H9 (cell line): ENCODE results near the gene CDK2AP2. TPM values are rescaled to one million over a fixed set of nuclear protein-coding genes. Genes with fewer than 3 reads are reported as not detected.

Experiments
- DNase-seq: peaks from one replicate; pipeline ENCODE4 v3.0.0-alpha.2; 2017
- H2AFZ ChIP-seq: one replicate; pipeline ENCODE4 v1.6.1; 2013; ENCODE audit warnings: mild to moderate bottlenecking, low read length, control low read depth, moderate library complexity
- H2AK5ac ChIP-seq: 2 replicates; pipeline ENCODE4 v1.6.1; 2013; ENCODE audit warnings: low read length, control low read depth, mixed read lengths; ENCODE audit not compliant: insufficient read length
- H2BK120ac ChIP-seq: one replicate; pipeline ENCODE4 v1.6.1; 2013; ENCODE audit warnings: low read depth, mild to moderate bottlenecking, low read length, control low read depth, inconsistent platforms; ENCODE audit not compliant: poor library complexity, severe bottlenecking
- H2BK12ac ChIP-seq: 2 replicates; pipeline ENCODE4 v1.6.1; 2013; ENCODE audit warnings: low read length, control low read depth, mixed read lengths, low read depth; ENCODE audit not compliant: insufficient read length
- H2BK15ac ChIP-seq: 2 replicates; pipeline ENCODE4 v1.6.1; 2013; ENCODE audit warnings: low read depth, low read length, control low read depth
- H2BK20ac ChIP-seq: one replicate; pipeline ENCODE4 v1.6.1; 2013; ENCODE audit warnings: low read depth, mild to moderate bottlenecking, low read length, control low read depth, inconsistent platforms; ENCODE audit not compliant: poor library complexity, severe bottlenecking
- H2BK5ac ChIP-seq: 2 replicates; pipeline ENCODE4 v1.6.1; 2013; ENCODE audit warnings: low read length, control low read depth, mixed read lengths; ENCODE audit not compliant: insufficient read length
- H3K14ac ChIP-seq: 2 replicates; pipeline ENCODE4 v1.6.1; 2013; ENCODE audit warnings: low read length, control low read depth; ENCODE audit not compliant: insufficient read depth
- H3K18ac ChIP-seq: 2 replicates; pipeline ENCODE4 v1.6.1; 2013; ENCODE audit warnings: low read depth, mild to moderate bottlenecking, mixed read lengths, low read length, control low read depth; ENCODE audit not compliant: insufficient read length
- H3K23ac ChIP-seq: 2 replicates; pipeline ENCODE4 v1.6.1; 2013; ENCODE audit warnings: low read length, control low read depth, mixed read lengths, low read depth; ENCODE audit not compliant: insufficient read length
- H3K23me2 ChIP-seq: 2 replicates; pipeline ENCODE4 v1.6.1; 2013; ENCODE audit warnings: low read depth, mild to moderate bottlenecking, mixed read lengths, low read length, control low read depth; ENCODE audit not compliant: insufficient read length, poor library complexity, severe bottlenecking
- H3K27ac ChIP-seq: 2 replicates; pipeline ENCODE4 v1.5.1; 2013; ENCODE audit warnings: low read length, control low read depth, mixed read lengths, low read depth; ENCODE audit not compliant: insufficient read length
- H3K27me3 ChIP-seq: 2 replicates; pipeline ENCODE4 v1.6.1; 2013; ENCODE audit warnings: low read length, control low read depth, inconsistent platforms; ENCODE audit not compliant: insufficient read depth
- H3K4ac ChIP-seq: 2 replicates; pipeline ENCODE4 v1.6.1; 2013; ENCODE audit warnings: low read depth, mild to moderate bottlenecking, control low read depth, inconsistent platforms, low read length, moderate library complexity
- H3K4me1 ChIP-seq: 2 replicates; pipeline ENCODE4 v1.6.1; 2013; ENCODE audit warnings: low read length, control low read depth, inconsistent platforms; ENCODE audit not compliant: insufficient read depth
- H3K4me2 ChIP-seq: 2 replicates; pipeline ENCODE4 v1.6.1; 2013; ENCODE audit warnings: low read length, control low read depth, mixed read lengths; ENCODE audit not compliant: insufficient read length, insufficient read depth
- H3K56ac ChIP-seq: 2 replicates; pipeline ENCODE4 v1.6.1; 2013; ENCODE audit warnings: low read depth, mild to moderate bottlenecking, mixed read lengths, low read length, control low read depth; ENCODE audit not compliant: insufficient read length
- H3K79me1 ChIP-seq: 2 replicates; pipeline ENCODE4 v1.6.1; 2013; ENCODE audit warnings: low read depth, mild to moderate bottlenecking, moderate library complexity, low read length, control low read depth, inconsistent platforms; ENCODE audit not compliant: insufficient read depth, poor library complexity, severe bottlenecking
- H3K79me2 ChIP-seq: 2 replicates; pipeline ENCODE4 v1.6.1; 2013; ENCODE audit warnings: low read length, control low read depth, inconsistent platforms; ENCODE audit not compliant: insufficient read depth
- H3K9ac ChIP-seq: 2 replicates; pipeline ENCODE4 v1.6.1; 2013; ENCODE audit warnings: low read length, control low read depth, mixed read lengths; ENCODE audit not compliant: insufficient read length; ENCODE audit errors: extremely low read depth
- H3K9me3 ChIP-seq: one replicate; pipeline ENCODE4 v1.6.1; 2013; ENCODE audit warnings: low read depth, low read length, inconsistent platforms; ENCODE audit not compliant: control insufficient read depth
- H3T11ph ChIP-seq: one replicate; pipeline ENCODE4 v1.6.1; 2013; ENCODE audit warnings: mild to moderate bottlenecking, low read length, control low read depth, inconsistent platforms
- H4K20me1 ChIP-seq: one replicate; pipeline ENCODE4 v1.6.1; 2013; ENCODE audit not compliant: control insufficient read depth, insufficient read length, insufficient read depth
- H4K5ac ChIP-seq: 2 replicates; pipeline ENCODE4 v1.6.1; 2013; ENCODE audit warnings: low read depth, mild to moderate bottlenecking, mixed read lengths, low read length, control low read depth; ENCODE audit not compliant: insufficient read length
- H4K8ac ChIP-seq: replicated peaks from 2 replicates; pipeline ENCODE4 v1.6.1; 2013; ENCODE audit warnings: low read length, control low read depth, mixed read lengths, low read depth; ENCODE audit not compliant: insufficient read length
- H4K91ac ChIP-seq: 2 replicates; pipeline ENCODE4 v1.6.1; 2013; ENCODE audit warnings: low read depth, mild to moderate bottlenecking, moderate library complexity, mixed read lengths, low read length, control low read depth; ENCODE audit not compliant: insufficient read length
- H3K27ac Mint-ChIP-seq, 3 experiments: 2 replicates in 2 of 3; 3 replicates in 1 of 3; pipeline ENCODE4 v1.8.0; 2020 to 2021; ENCODE audit warnings: mixed read lengths in 3 of 3, mild to moderate bottlenecking in 1 of 3, moderate library complexity in 1 of 3
- H3K27me3 Mint-ChIP-seq: 2 replicates; pipeline ENCODE4 v1.8.0; 2021; ENCODE audit warnings: low read depth, mild to moderate bottlenecking, moderate library complexity, mixed read lengths
- H3K36me3 Mint-ChIP-seq, 3 experiments: 2 replicates in 2 of 3; 3 replicates in 1 of 3; pipeline ENCODE4 v1.8.0; 2020 to 2021; ENCODE audit warnings: low read depth in 3 of 3, mixed read lengths in 3 of 3; ENCODE audit not compliant: insufficient read depth in 1 of 3
- H3K4me1 Mint-ChIP-seq, 2 experiments: 2 replicates each; pipeline ENCODE4 v1.8.0; 2020; ENCODE audit warnings: mixed read lengths in 2 of 2
- H3K4me3 Mint-ChIP-seq, 2 experiments: 2 replicates in 1 of 2; 3 replicates in 1 of 2; pipeline ENCODE4 v1.8.0; 2020 to 2021; ENCODE audit warnings: mild to moderate bottlenecking in 2 of 2, mixed read lengths in 2 of 2, moderate library complexity in 1 of 2
- H3K9me3 Mint-ChIP-seq, 2 experiments: 2 replicates in 1 of 2; 3 replicates in 1 of 2; pipeline ENCODE4 v1.8.0; 2020; ENCODE audit warnings: mild to moderate bottlenecking in 2 of 2, mixed read lengths in 2 of 2, moderate library complexity in 1 of 2
- CTCF ChIP-seq: fragments of 200-600 bp; sonication (generic); conservative IDR thresholded peaks from 3 replicates; pipeline ENCODE4 v1.8.0; 2021; ENCODE audit warnings: antibody characterized with exemption, mild to moderate bottlenecking
- WGBS: extraction: QIAGEN DNeasy Blood & Tissue Kit; methylation state at CpG from one replicate; pipeline ENCODE4 v1.1.7; 2013; ENCODE audit warnings: missing lambda C conversion rate, low lambda C conversion rate, mixed read lengths; ENCODE audit not compliant: insufficient read length; ENCODE audit errors: extremely low coverage; 5-methylcytosine and 5-hydroxymethylcytosine counted together
- total RNA-seq: library from RNA; stranded (reverse); gene quantifications from 2 replicates; pipeline ENCODE4 v1.2.1, GENCODE V29; 2021

The CDK2AP2 gene
- total RNA-seq, 1 experiment from 2014 or later: 36.1 TPM

DNA sequence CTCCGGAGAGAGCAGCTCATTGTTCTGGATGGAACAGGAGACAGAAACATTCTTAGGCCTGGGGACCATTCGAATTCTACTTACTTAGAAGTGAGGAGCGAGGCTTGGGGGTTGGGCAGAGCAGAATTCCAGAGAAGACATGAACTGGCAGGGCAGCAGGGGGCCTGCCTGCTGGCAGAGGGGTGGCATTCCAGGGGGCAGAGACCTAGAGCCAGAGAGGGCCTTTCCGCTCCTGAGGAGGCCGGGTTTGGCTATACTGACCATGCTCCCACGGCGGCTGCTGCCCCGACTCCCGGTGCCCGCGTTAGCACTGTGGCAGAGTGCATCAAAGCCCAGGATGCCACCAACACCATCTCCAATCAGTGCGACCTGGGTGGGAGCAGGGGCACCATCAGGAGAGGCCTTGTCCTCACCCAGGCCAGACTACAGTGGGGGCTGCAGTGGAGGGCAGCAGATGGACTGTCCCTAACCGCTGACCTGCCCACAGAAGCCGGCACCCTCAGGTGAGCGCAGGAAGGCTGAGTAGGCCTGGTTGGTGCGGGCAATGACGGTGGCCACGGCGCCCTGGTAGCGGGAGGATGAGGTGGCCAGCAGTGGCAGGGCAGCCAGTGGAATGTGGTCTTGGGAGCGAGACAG is 10.2 kb downstream of the CDK2AP2 start:
- no peak overlapping the region for H3K27ac ChIP-seq
- H3K56ac ChIP-seq: no peak overlapping the region
- H3K27me3 Mint-ChIP-seq: peaks cover 2% of the 10 kb centered on the region; the same call in 1 of the 2 replicates
- H3K4me3 Mint-ChIP-seq: no peak overlapping the region
- no peak overlapping the region for H4K91ac ChIP-seq
- H2BK15ac ChIP-seq: no peak overlapping the region
- TF ChIP-seq CTCF: no peak
- H3K27me3 ChIP-seq: no peaks in the 10 kb centered on the region
- no peak overlapping the region for H3T11ph ChIP-seq
- peaks cover 0 to under 1% of the 10 kb centered on the region in 2 experiments; a peak in 2 of 4 replicates for H3K4me1 Mint-ChIP-seq
- H3K4ac ChIP-seq: no peak overlapping the region
- no peak overlapping the region for H2BK5ac ChIP-seq
- no CpG with 5 or more reads among the region's 21 CpGs for WGBS
- no peaks in the 10 kb centered on the region for H3K4me1 ChIP-seq
- H4K20me1 ChIP-seq: no peaks in the 10 kb centered on the region
- no peaks in the 10 kb centered on the region for H3K79me2 ChIP-seq
- H4K5ac ChIP-seq: no peak overlapping the region
- no peak overlapping the region for H3K4me2 ChIP-seq
- no peak overlapping the region for H2BK20ac ChIP-seq
- no peak overlapping the region for H2AK5ac ChIP-seq
- H2AFZ ChIP-seq: no peak overlapping the region
- H3K36me3 Mint-ChIP-seq: peaks cover 5 to 29% (median 10%) of the 10 kb centered on the region in 3 experiments
- no peaks in the 10 kb centered on the region for H3K9me3 Mint-ChIP-seq
- H3K23ac ChIP-seq: no peak overlapping the region
- no peak overlapping the region for H2BK120ac ChIP-seq
- H3K79me1 ChIP-seq: no peaks in the 10 kb centered on the region
- no peaks in the 10 kb centered on the region for H3K23me2 ChIP-seq
- no peaks in the 10 kb centered on the region for H3K9me3 ChIP-seq
- H2BK12ac ChIP-seq: no peak overlapping the region
- no peak for DNase-seq
- no peak overlapping the region for H3K27ac Mint-ChIP-seq
- H3K14ac ChIP-seq: no peak overlapping the region
- H3K18ac ChIP-seq: no peak overlapping the region
- no peak overlapping the region for H4K8ac ChIP-seq
- no peak overlapping the region for H3K9ac ChIP-seq
